Measurements from ENCODE around the gene ABCC3. TPM values are rescaled to one million over a fixed set of nuclear protein-coding genes. Genes with fewer than 3 reads are reported as not detected.
A peak's percentile ranks its signal among the peaks of the same experiment; 100 is the strongest.

Gene ABCC3
- total RNA-seq, 1 experiment from 2014 or later, result 88.0 TPM

DNA sequence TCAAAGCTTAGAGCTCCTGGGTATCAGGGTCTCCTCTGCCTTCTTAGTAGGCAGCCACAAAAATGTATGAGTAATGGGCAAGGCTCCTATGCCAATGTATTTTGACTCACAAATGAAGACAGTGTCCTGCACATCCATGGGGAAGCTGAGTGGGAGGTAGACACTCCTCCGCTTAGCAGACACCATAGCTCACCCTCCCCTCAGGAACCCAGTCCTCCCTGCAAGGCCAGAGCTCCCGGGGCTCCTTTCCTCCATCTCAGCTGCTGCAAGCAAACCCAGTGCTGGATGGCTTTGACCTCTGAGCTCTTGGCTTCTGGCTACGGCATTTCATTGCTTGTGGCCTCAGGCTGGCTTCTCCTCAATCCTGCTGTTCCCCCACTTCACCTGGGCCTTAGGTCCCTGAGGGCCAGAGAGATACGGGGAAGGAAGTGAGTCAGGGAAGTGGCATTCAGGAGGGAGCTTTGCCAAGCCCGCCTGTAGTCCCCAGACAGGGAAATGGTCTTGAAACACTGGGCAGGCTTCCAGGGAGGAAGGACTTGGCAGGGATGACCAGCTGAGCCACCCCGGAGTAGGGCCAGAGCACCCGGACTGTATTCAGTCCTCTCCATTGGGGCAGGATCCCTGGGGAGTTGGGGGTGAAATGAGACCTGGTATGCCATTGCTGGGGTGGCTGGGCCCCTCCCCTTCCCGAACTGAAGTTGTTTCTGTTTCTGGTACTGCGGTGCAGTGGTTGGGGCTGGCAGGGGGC lies 4.5 kb downstream of the ABCC3 start:
- peaks cover 73% of the 10 kb centered on the region for H3K36me3 Mint-ChIP-seq (ENCODE audit: insufficient read depth, unreplicated experiment)
- intact Hi-C loops (cut with micrococcal nuclease; ENCODE audit: unreplicated experiment), result loop anchor here (2.0 kb wide), 1 partner anchor 54 kb away; no protein-coding TSS in a partner anchor
- peak; percentile 98 for DNase-seq
- peak overlapping the region; percentile 37 for H3K27ac Mint-ChIP-seq (ENCODE audit: unreplicated experiment)
- no TSS peak for BruUV-seq (replicated peaks)
- peaks cover under 1% of the 10 kb centered on the region for H3K27me3 Mint-ChIP-seq (ENCODE audit: unreplicated experiment)
- CTCF ChIA-PET, result interaction anchor here (0.6 to 8.0 kb wide), 20 partner anchors 9 to 630 kb away, joined by 3 to 78 read pairs (median 5); partner anchors contain the start of genes LUC7L3 and SPATA20
- H3K4me3 Mint-ChIP-seq (ENCODE audit: low read depth, unreplicated experiment), result peak overlapping the region; percentile 69
- TF ChIP-seq, protein P1, sequence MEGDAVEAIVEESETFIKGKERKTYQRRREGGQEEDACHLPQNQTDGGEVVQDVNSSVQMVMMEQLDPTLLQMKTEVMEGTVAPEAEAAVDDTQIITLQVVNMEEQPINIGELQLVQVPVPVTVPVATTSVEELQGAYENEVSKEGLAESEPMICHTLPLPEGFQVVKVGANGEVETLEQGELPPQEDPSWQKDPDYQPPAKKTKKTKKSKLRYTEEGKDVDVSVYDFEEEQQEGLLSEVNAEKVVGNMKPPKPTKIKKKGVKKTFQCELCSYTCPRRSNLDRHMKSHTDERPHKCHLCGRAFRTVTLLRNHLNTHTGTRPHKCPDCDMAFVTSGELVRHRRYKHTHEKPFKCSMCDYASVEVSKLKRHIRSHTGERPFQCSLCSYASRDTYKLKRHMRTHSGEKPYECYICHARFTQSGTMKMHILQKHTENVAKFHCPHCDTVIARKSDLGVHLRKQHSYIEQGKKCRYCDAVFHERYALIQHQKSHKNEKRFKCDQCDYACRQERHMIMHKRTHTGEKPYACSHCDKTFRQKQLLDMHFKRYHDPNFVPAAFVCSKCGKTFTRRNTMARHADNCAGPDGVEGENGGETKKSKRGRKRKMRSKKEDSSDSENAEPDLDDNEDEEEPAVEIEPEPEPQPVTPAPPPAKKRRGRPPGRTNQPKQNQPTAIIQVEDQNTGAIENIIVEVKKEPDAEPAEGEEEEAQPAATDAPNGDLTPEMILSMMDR (IDR thresholded peaks at IDR 0.05; ENCODE audit: unreplicated experiment), result no peak
- H3K9me3 Mint-ChIP-seq (ENCODE audit: low read depth, unreplicated experiment), result no peaks in the 10 kb centered on the region
- H3K4me1 Mint-ChIP-seq (ENCODE audit: low read depth, unreplicated experiment), result peaks cover 70% of the 10 kb centered on the region

DNA sequence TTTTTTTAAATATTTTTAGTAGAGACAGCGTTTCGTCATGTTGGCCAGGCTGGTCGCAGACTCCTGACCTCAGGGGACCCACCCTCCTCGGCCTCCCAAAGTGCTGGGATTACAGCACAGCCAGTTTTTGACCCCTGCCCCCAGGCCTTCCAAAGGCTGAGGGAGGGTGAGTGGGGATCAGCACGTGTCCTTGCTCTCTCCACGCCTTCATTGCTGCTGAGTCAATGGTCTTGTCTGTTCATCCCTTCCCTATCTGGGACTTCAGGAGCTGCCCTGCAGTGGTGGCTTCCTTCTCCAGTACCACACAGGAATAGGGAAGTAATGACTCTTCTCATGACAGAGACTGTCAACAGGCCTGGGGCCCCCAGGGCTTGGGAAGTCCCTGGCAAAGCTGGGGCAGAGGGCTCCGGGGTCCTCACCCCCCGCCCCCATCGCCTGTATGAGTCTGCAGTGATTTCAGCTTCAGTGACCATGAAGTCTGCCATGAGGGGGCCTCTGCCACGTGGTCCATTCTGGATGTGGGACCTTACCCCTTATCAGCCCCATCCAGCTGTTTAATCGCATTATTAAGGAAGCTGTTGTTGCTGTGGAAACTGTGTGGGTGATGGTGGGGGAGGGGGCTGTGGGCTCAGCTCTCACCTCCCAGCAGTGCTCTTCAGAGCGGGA lies 6.1 kb downstream of the ABCC3 start:
- no peaks in the 10 kb centered on the region for H3K27me3 Mint-ChIP-seq (ENCODE audit: unreplicated experiment)
- peaks cover 61% of the 10 kb centered on the region for H3K36me3 Mint-ChIP-seq (ENCODE audit: insufficient read depth, unreplicated experiment)
- peaks cover 67% of the 10 kb centered on the region for H3K4me1 Mint-ChIP-seq (ENCODE audit: low read depth, unreplicated experiment)
- TF ChIP-seq, protein P1 (IDR thresholded peaks at IDR 0.05; ENCODE audit: unreplicated experiment), result no peak
- H3K4me3 Mint-ChIP-seq (ENCODE audit: low read depth, unreplicated experiment), result no peak overlapping the region
- DNase-seq, result no peak
- H3K9me3 Mint-ChIP-seq (ENCODE audit: low read depth, unreplicated experiment), result no peaks in the 10 kb centered on the region
- BruUV-seq (replicated peaks), result no TSS peak
- intact Hi-C loops (cut with micrococcal nuclease; ENCODE audit: unreplicated experiment), result no loop called here
- no peak overlapping the region for H3K27ac Mint-ChIP-seq (ENCODE audit: unreplicated experiment)
- CTCF ChIA-PET, result interaction anchor here (0.7 to 8.0 kb wide), 6 partner anchors 10 to 53 kb away, joined by 3 to 78 read pairs (median 4); no protein-coding TSS in a partner anchor

DNA sequence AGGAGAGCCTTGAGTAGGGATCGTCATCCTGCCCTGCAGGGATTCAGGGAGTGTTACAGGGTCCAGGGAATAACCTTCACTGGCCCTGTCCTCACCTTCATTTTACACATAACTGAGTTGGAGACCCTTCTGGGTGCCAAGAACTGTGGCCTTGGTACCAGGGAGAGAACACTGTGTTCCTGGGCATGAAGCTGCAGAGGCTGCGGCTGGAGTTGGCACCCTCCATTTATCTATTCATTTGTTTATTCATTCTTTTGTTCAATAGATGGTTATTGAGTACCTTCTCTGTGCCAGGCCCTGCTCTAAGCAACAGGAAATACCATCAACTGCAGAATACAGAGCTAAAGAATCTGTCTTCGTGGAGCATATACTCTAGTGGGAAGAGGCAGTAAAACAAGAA lies 6.7 kb downstream of the ABCC3 start:
- Mint-ChIP-seq H3K9me3 (ENCODE audit: low read depth, unreplicated experiment) (no peaks in the 10 kb centered on the region), H3K36me3 (ENCODE audit: insufficient read depth, unreplicated experiment) (peaks cover 56% of the 10 kb centered on the region), H3K4me1 (ENCODE audit: low read depth, unreplicated experiment) (peaks cover 62% of the 10 kb centered on the region), H3K4me3 (ENCODE audit: low read depth, unreplicated experiment) (no peak overlapping the region), H3K27ac (ENCODE audit: unreplicated experiment) (no peak overlapping the region), H3K27me3 (ENCODE audit: unreplicated experiment) (no peaks in the 10 kb centered on the region)
- CTCF ChIA-PET, result interaction anchor here (0.7 to 8.0 kb wide), 6 partner anchors 11 to 53 kb away, joined by 3 to 78 read pairs (median 4); no protein-coding TSS in a partner anchor
- intact Hi-C loops (cut with micrococcal nuclease; ENCODE audit: unreplicated experiment), result no loop called here
- BruUV-seq (replicated peaks), result no TSS peak
- TF ChIP-seq, protein P1 (IDR thresholded peaks at IDR 0.05; ENCODE audit: unreplicated experiment), result no peak
- DNase-seq, result no peak

DNA sequence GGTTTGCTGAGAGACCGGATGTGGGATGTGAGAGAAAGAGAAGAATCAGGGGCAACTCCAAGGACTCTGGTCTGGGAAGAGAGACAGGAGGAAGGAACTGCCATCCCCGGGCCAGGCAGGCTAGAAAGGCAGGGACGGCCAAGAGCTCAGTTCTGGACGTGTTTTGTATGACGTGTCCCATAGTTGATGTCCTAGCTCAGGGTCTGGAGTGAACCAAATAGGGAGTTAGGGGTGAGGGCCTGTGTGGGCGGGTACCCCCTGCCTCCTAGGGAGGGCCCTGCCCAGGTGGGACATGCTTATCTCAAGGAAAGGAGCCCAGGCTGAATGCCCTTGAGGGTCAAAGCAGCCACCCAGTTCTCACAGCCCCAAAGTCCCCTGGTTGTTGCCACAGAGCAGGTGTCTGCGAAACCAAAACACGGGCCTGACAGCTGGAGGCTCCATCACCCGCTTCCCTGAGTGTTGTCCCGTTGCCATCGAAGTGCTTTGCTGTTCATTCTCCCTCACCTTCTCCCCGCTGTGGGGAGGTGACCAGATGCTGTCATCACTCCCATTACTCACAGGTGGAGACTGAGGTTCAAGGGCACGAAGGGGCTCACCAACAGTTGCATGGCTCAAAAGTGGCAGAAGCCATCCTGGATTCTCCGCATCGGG lies 7.5 kb downstream of the ABCC3 start:
- intact Hi-C loops (cut with micrococcal nuclease; ENCODE audit: unreplicated experiment), result no loop called here
- Mint-ChIP-seq H3K27ac (ENCODE audit: unreplicated experiment) (no peak overlapping the region), H3K36me3 (ENCODE audit: insufficient read depth, unreplicated experiment) (peaks cover 53% of the 10 kb centered on the region), H3K4me3 (ENCODE audit: low read depth, unreplicated experiment) (no peak overlapping the region), H3K4me1 (ENCODE audit: low read depth, unreplicated experiment) (peaks cover 56% of the 10 kb centered on the region), H3K9me3 (ENCODE audit: low read depth, unreplicated experiment) (no peaks in the 10 kb centered on the region), H3K27me3 (ENCODE audit: unreplicated experiment) (no peaks in the 10 kb centered on the region)
- CTCF ChIA-PET, result interaction anchor here (0.7 to 8.0 kb wide), 4 partner anchors 10 to 52 kb away, joined by 3 to 78 read pairs (median 14); no protein-coding TSS in a partner anchor
- TF ChIP-seq, protein P1 (IDR thresholded peaks at IDR 0.05; ENCODE audit: unreplicated experiment), result no peak
- no peak for DNase-seq
- no TSS peak for BruUV-seq (replicated peaks)
